MG63 (cell line): ENCODE data around the gene PTPRN. TPM values are rescaled to one million over a fixed set of nuclear protein-coding genes. Genes with fewer than 3 reads are reported as not detected.
A peak's percentile ranks its signal among the peaks of the same experiment; 100 is the strongest.

Source experiments
- DNase-seq: peaks from one replicate; pipeline ENCODE4 v3.0.0-alpha.2; 2020
- H3K27me3 ChIP-seq: fragments of 250-450 bp; sonication (Bioruptor Pico); 2 replicates; pipeline ENCODE4 v1.5.1; 2020; ENCODE audit warnings: mild to moderate bottlenecking, moderate library complexity
- H3K36me3 ChIP-seq: fragments of 250-450 bp; sonication (Bioruptor Pico); 2 replicates; pipeline ENCODE4 v1.5.1; 2020; ENCODE audit warnings: mild to moderate bottlenecking, moderate library complexity
- H3K4me3 ChIP-seq: fragments of 250-450 bp; sonication (Bioruptor Pico); 2 replicates; pipeline ENCODE4 v1.5.1; 2020; ENCODE audit warnings: mild to moderate bottlenecking, moderate library complexity
- H3K9me3 ChIP-seq: fragments of 250-450 bp; sonication (Bioruptor Pico); 2 replicates; pipeline ENCODE4 v1.5.1; 2020; ENCODE audit warnings: mild to moderate bottlenecking, moderate library complexity
- total RNA-seq: library from RNA; depleted of rRNA; stranded (reverse); fragments of >200 nt; shearing (Covaris generic); gene quantifications from 2 replicates; pipeline ENCODE4 v1.2.3, GENCODE V29; 2014; ENCODE audit warnings: low replicate concordance; rRNA removed

Gene PTPRN
- total RNA-seq, 1 experiment from 2014 or later = not detected

- Histone ChIP-seq H3K36me3 (peaks cover 18% of the 10 kb centered on the region), H3K27me3 (no peaks in the 10 kb centered on the region)
- peak; percentile 93 for DNase-seq
Measured at GRCh38 chr2:219245148-219245898, 63.9 kb downstream of the PTPRN start, which contains the start of the genes GLB1L and STK16. Gene GLB1L, minus strand, starts transcription at chr2:219245444. Its CDS starts 1,871 bp downstream, at chr2:219243573. Gene STK16, plus strand, starts transcription at chr2:219245479. Its CDS starts 521 bp downstream, at chr2:219246000.

GRCh38 chr2:219244789-219245147, 64.4 kb downstream of the PTPRN start:
- Histone ChIP-seq H3K36me3 (peaks cover 18% of the 10 kb centered on the region), H3K4me3 (peak overlapping the region; percentile 90), H3K9me3 (no peaks in the 10 kb centered on the region), H3K27me3 (no peaks in the 10 kb centered on the region)
- no peak for DNase-seq

More at GRCh38 chr2:219245148-219245898, 63.9 kb downstream of the PTPRN start, which contains the start of the genes GLB1L and STK16:
- Histone ChIP-seq H3K4me3 (peak within 1 kb of the TSS; percentile 90), H3K9me3 (no peaks in the 10 kb centered on the region)

GRCh38 chr2:219243291-219243761, 65.9 kb downstream of the PTPRN start:
- no peak overlapping the region for H3K4me3 ChIP-seq
- no peaks in the 10 kb centered on the region for H3K9me3 ChIP-seq
- H3K27me3 ChIP-seq = no peaks in the 10 kb centered on the region
- DNase-seq = no peak
- H3K36me3 ChIP-seq = peaks cover 17% of the 10 kb centered on the region

Other genes with a start within 250 kb of the PTPRN start
- 0.16 TPM in 1 of 2 replicates, not detected in the other for gene IHH, start 248.5 kb downstream of the PTPRN start, total RNA-seq
- 20.9 and 22.6 TPM in 2 replicates for gene NHEJ1, start 148.6 kb downstream of the PTPRN start, total RNA-seq
- not detected in 2 replicates for gene SLC23A3, start 139.4 kb downstream of the PTPRN start, total RNA-seq
- 35.2 and 40.6 TPM in 2 replicates for gene CNPPD1, start 132.5 kb downstream of the PTPRN start, total RNA-seq
- gene RETREG2, start 131.1 kb downstream of the PTPRN start, total RNA-seq = 52.2 and 85.4 TPM in 2 replicates
- gene ZFAND2B, start 102.6 kb downstream of the PTPRN start, total RNA-seq = 43.3 and 72.7 TPM in 2 replicates
- 15.5 and 31.7 TPM in 2 replicates for gene ABCB6, start 90.4 kb downstream of the PTPRN start, total RNA-seq
- gene ATG9A, start 79.8 kb downstream of the PTPRN start, total RNA-seq = 74.5 and 90.6 TPM in 2 replicates
- 21.3 and 23.4 TPM in 2 replicates for gene ANKZF1, start 79.6 kb downstream of the PTPRN start, total RNA-seq
- 2.3 and 13.0 TPM in 2 replicates for gene GLB1L, start 64.0 kb downstream of the PTPRN start, total RNA-seq
- 14.4 and 26.0 TPM in 2 replicates for gene STK16, start 63.9 kb downstream of the PTPRN start, total RNA-seq
- gene TUBA4B, start 56.2 kb downstream of the PTPRN start, total RNA-seq = not detected in 2 replicates
- 3.1 and 7.7 TPM in 2 replicates for gene TUBA4A, start 55.5 kb downstream of the PTPRN start, total RNA-seq
- 55.0 and 56.4 TPM in 2 replicates for gene DNAJB2, start 30.0 kb downstream of the PTPRN start, total RNA-seq
- gene RESP18, start 23.3 kb upstream of the PTPRN start, total RNA-seq = not detected in 2 replicates
- gene DNPEP, start 78.5 kb upstream of the PTPRN start, total RNA-seq = 56.4 and 73.1 TPM in 2 replicates
- 3.8 and 22.6 TPM in 2 replicates for gene DES, start 109.0 kb upstream of the PTPRN start, total RNA-seq
- gene SPEG, start 125.4 kb upstream of the PTPRN start, total RNA-seq = 11.6 and 12.6 TPM in 2 replicates
- gene GMPPA, start 189.5 kb upstream of the PTPRN start, total RNA-seq = 61.4 and 89.6 TPM in 2 replicates
- gene ASIC4, start 205.1 kb upstream of the PTPRN start, total RNA-seq = not detected in 2 replicates
- 26.6 and 40.4 TPM in 2 replicates for gene CHPF, start 234.4 kb upstream of the PTPRN start, total RNA-seq
- gene TMEM198, start 234.6 kb upstream of the PTPRN start, total RNA-seq = 5.1 and 5.9 TPM in 2 replicates